H54 (cell line): ENCODE results near the gene ELMOD3.
A peak's percentile ranks its signal among the peaks of the same experiment; 100 is the strongest.
"Not testable (repeated sequence)": the region's sequence is repeated elsewhere in the genome, so short reads cannot be mapped to it uniquely, and the experiment has no call there.

Experiments used
- DNase-seq: peaks from one replicate; pipeline ENCODE4 v3.0.0; 2011; ENCODE audit warnings: low spot score, mixed read lengths; ENCODE audit not compliant: insufficient read length
- FAIRE-seq: peaks from 3 replicates; lab custom pipeline; 2011; peaks lifted over from hg19 to GRCh38; lab: Jason Lieb, UNC
- POLR2A ChIP-seq: IDR thresholded peaks from 2 replicates; pipeline ENCODE4 v1.6.1; 2011; ENCODE audit warnings: low read depth, mild to moderate bottlenecking, low read length

ELMOD3 gene

GRCh38 chr2:85354286-85355072 is at the start of gene ELMOD3, which contains the start of gene RETSAT:
TSS of gene ELMOD3 (plus strand) at chr2:85354769. CDS start at chr2:85357199, 2,430 bp downstream.
TSS of gene RETSAT (minus strand) at chr2:85354528. CDS start at chr2:85354507, 21 bp downstream.
- DNase-seq (peak; percentile 95), FAIRE-seq (peak; percentile 74)
- peak; percentile 97 for TF ChIP-seq POLR2A

- FAIRE-seq = no peak
- no peak for DNase-seq
- TF ChIP-seq POLR2A = no peak
These were observed 47.1 kb upstream of the ELMOD3 start for GRCh38 chr2:85307527-85307897.

GRCh38 chr2:85308201-85308600 is 46.4 kb upstream of the ELMOD3 start:
- FAIRE-seq = no peak
- TF ChIP-seq POLR2A = no peak
- DNase-seq = no peak

GRCh38 chr2:85308896-85309555 is 45.5 kb upstream of the ELMOD3 start:
- TF ChIP-seq POLR2A = no peak
- DNase-seq = peak; percentile 34
- no peak for FAIRE-seq

- DNase-seq (no peak), FAIRE-seq (no peak)
- TF ChIP-seq POLR2A = no peak
These were observed 44.8 kb upstream of the ELMOD3 start for GRCh38 chr2:85309699-85310321.

GRCh38 chr2:85310330-85310729 is 44.2 kb upstream of the ELMOD3 start:
- FAIRE-seq (no peak), DNase-seq (no peak)
- no peak for TF ChIP-seq POLR2A

- FAIRE-seq = no peak
These were observed 42.2 kb upstream of the ELMOD3 start for GRCh38 chr2:85312404-85312803.

GRCh38 chr2:85314884-85315242 is 39.7 kb upstream of the ELMOD3 start:
- DNase-seq = no peak
- no peak for TF ChIP-seq POLR2A
- no peak for FAIRE-seq

More at GRCh38 chr2:85312404-85312803, 42.2 kb upstream of the ELMOD3 start:
- TF ChIP-seq POLR2A = no peak
- DNase-seq = no peak

GRCh38 chr2:85315921-85316320 is 38.6 kb upstream of the ELMOD3 start:
- DNase-seq, FAIRE-seq: not testable (repeated sequence)

- no peak for DNase-seq
- FAIRE-seq = no peak
- no peak for TF ChIP-seq POLR2A
These were observed 36.1 kb upstream of the ELMOD3 start for GRCh38 chr2:85318222-85319074.

- FAIRE-seq = no peak
- no peak for TF ChIP-seq POLR2A
- no peak for DNase-seq
These were observed 34.8 kb upstream of the ELMOD3 start for GRCh38 chr2:85319796-85320195.

- FAIRE-seq (no peak), DNase-seq (no peak)
- TF ChIP-seq POLR2A = no peak
These were observed 31.1 kb upstream of the ELMOD3 start for GRCh38 chr2:85323351-85323987.

GRCh38 chr2:85323988-85324367 is 30.6 kb upstream of the ELMOD3 start:
- DNase-seq, FAIRE-seq: not testable (repeated sequence)
